ENCODE results near the gene FOLR3. TPM values are rescaled to one million over a fixed set of nuclear protein-coding genes. Genes with fewer than 3 reads are reported as not detected.
A peak's percentile ranks its signal among the peaks of the same experiment; 100 is the strongest.
"Not testable (repeated sequence)": the region's sequence is repeated elsewhere in the genome, so short reads cannot be mapped to it uniquely, and the experiment has no call there.

The FOLR3 gene
- total RNA-seq, 1 donor from 2014 or later: not detected

- H3K9me3 Mint-ChIP-seq (ENCODE audit: low read depth): no peaks in the 10 kb centered on the region
- H3K27me3 Mint-ChIP-seq (ENCODE audit: low read depth): peaks cover 29% of the 10 kb centered on the region
- H3K36me3 Mint-ChIP-seq (ENCODE audit: low read depth): no peaks in the 10 kb centered on the region
- TF ChIP-seq, protein P1, sequence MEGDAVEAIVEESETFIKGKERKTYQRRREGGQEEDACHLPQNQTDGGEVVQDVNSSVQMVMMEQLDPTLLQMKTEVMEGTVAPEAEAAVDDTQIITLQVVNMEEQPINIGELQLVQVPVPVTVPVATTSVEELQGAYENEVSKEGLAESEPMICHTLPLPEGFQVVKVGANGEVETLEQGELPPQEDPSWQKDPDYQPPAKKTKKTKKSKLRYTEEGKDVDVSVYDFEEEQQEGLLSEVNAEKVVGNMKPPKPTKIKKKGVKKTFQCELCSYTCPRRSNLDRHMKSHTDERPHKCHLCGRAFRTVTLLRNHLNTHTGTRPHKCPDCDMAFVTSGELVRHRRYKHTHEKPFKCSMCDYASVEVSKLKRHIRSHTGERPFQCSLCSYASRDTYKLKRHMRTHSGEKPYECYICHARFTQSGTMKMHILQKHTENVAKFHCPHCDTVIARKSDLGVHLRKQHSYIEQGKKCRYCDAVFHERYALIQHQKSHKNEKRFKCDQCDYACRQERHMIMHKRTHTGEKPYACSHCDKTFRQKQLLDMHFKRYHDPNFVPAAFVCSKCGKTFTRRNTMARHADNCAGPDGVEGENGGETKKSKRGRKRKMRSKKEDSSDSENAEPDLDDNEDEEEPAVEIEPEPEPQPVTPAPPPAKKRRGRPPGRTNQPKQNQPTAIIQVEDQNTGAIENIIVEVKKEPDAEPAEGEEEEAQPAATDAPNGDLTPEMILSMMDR (IDR thresholded peaks at IDR 0.05): no peak
- no peak for DNase-seq (ENCODE audit: low spot score)
- H3K4me1 Mint-ChIP-seq (ENCODE audit: low read depth): no peaks in the 10 kb centered on the region
- no peak overlapping the region for H3K4me3 Mint-ChIP-seq (ENCODE audit: unreplicated experiment)
- no peak overlapping the region for H3K27ac Mint-ChIP-seq (ENCODE audit: unreplicated experiment)
Observed at GRCh38 chr11:72179804-72180396, 44.4 kb downstream of the FOLR3 start.

GRCh38 chr11:72180892-72181552 lies 45.5 kb downstream of the FOLR3 start:
- not testable (repeated sequence) for H3K27ac Mint-ChIP-seq (ENCODE audit: unreplicated experiment); H3K9me3 Mint-ChIP-seq (ENCODE audit: low read depth)

DNA sequence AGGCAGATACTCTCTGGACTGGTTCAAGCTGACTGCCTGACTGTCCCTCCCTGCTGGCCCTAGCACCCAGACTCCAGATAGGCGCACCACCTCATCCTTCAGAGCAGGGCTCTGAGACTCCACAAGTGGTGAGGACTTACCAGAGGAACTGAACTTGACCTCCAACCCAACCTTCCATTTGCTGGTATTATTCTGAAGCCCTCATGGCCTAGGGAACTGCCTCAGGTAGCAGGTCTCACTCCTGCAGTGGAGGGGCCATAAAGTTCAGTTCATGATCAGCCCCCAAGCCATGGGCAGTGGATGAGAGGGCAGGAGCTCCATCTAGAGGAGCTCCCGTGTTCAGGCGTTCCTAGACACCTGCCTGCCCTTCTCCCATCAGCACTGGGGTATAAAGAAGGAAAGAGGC lies 46.0 kb downstream of the FOLR3 start:
- H3K9me3 Mint-ChIP-seq (ENCODE audit: low read depth); H3K4me1 Mint-ChIP-seq (ENCODE audit: low read depth); DNase-seq (ENCODE audit: low spot score); H3K4me3 Mint-ChIP-seq (ENCODE audit: unreplicated experiment); H3K27ac Mint-ChIP-seq (ENCODE audit: unreplicated experiment); H3K36me3 Mint-ChIP-seq (ENCODE audit: low read depth): not testable (repeated sequence)
- peaks cover 25% of the 10 kb centered on the region for H3K27me3 Mint-ChIP-seq (ENCODE audit: low read depth)
- TF ChIP-seq, protein P1 (IDR thresholded peaks at IDR 0.05): peak; percentile 22

More at GRCh38 chr11:72180892-72181552, 45.5 kb downstream of the FOLR3 start:
- H3K4me1 Mint-ChIP-seq (ENCODE audit: low read depth); DNase-seq (ENCODE audit: low spot score); H3K4me3 Mint-ChIP-seq (ENCODE audit: unreplicated experiment); H3K36me3 Mint-ChIP-seq (ENCODE audit: low read depth): not testable (repeated sequence)
- peaks cover 29% of the 10 kb centered on the region for H3K27me3 Mint-ChIP-seq (ENCODE audit: low read depth)

DNA sequence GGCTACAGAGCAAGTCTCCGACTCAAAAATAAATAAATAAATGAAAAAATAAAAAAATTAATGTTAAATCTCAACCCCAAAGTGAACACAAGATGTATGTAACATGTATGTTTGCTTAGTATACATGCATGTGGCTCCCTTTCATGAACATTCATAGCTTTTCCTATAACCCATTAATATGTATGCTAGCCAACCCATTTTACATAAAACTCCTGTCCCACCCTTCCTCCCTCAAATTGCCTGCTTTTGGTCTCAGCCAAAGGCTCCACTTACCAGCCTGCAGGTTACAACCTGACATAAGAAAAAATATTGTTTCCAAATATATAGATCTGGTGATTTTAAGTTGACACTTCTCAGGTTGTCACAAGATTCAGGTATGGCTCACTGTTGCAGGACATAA lies 52.7 kb downstream of the FOLR3 start:
- no peaks in the 10 kb centered on the region for H3K9me3 Mint-ChIP-seq (ENCODE audit: low read depth)

More for the DNA sequence above, 52.7 kb downstream of the FOLR3 start:
- no peaks in the 10 kb centered on the region for H3K36me3 Mint-ChIP-seq (ENCODE audit: low read depth)
- no peak overlapping the region for H3K4me3 Mint-ChIP-seq (ENCODE audit: unreplicated experiment)
- DNase-seq (ENCODE audit: low spot score): no peak
- peaks cover 3% of the 10 kb centered on the region for H3K27me3 Mint-ChIP-seq (ENCODE audit: low read depth)
- peaks cover 3% of the 10 kb centered on the region for H3K4me1 Mint-ChIP-seq (ENCODE audit: low read depth)
- H3K27ac Mint-ChIP-seq (ENCODE audit: unreplicated experiment): no peak overlapping the region
- TF ChIP-seq, protein P1 (IDR thresholded peaks at IDR 0.05): no peak

Other genes starting within 250 kb of the FOLR3 start
- gene XNDC1N, start 207.1 kb upstream of the FOLR3 start, total RNA-seq: 5.1 to 10.7 TPM (median 6.1 TPM) in 3 replicates
- gene RNF121, start 206.7 kb upstream of the FOLR3 start, total RNA-seq: 63.2 to 97.1 TPM (median 64.2 TPM) in 3 replicates
- gene IL18BP, start 136.8 kb upstream of the FOLR3 start, total RNA-seq: 9.6 to 16.2 TPM (median 11.4 TPM) in 3 replicates
- 112 to 133 TPM (median 119 TPM) in 3 replicates for gene NUMA1, start 55.2 kb upstream of the FOLR3 start, total RNA-seq
- 5.0 to 11.0 TPM (median 6.0 TPM) in 3 replicates for gene LRRC51, start 54.9 kb upstream of the FOLR3 start, total RNA-seq
- 70.5 to 74.9 TPM (median 74.7 TPM) in 3 replicates for gene LAMTOR1, start 32.4 kb upstream of the FOLR3 start, total RNA-seq
- not detected in 3 replicates for gene TOMT, start 29.8 kb upstream of the FOLR3 start, total RNA-seq
- 36.0 to 39.7 TPM (median 37.6 TPM) in 3 replicates for gene ANAPC15, start 23.0 kb upstream of the FOLR3 start, total RNA-seq
- 0.20 TPM in 1 of 3 replicates, not detected in the others for gene FOLR1, start 56.4 kb downstream of the FOLR3 start, total RNA-seq
- not detected in 3 replicates for gene FOLR2, start 81.1 kb downstream of the FOLR3 start, total RNA-seq
- 214 to 226 TPM (median 224 TPM) in 3 replicates for gene INPPL1, start 89.0 kb downstream of the FOLR3 start, total RNA-seq
- gene PHOX2A, start 108.5 kb downstream of the FOLR3 start, total RNA-seq: not detected in 3 replicates

Data from chondrocyte (in vitro differentiated cells).